ENCODE measurements around the gene MEGF8. TPM values are rescaled to one million over a fixed set of nuclear protein-coding genes. Genes with fewer than 3 reads are reported as not detected.

The MEGF8 gene
- total and polyA plus RNA-seq, 2 of the 13 experiments (the other 11 are each of a cell fraction or from before 2014, with no cell fraction given) = 4.0 to 8.8 TPM

Small RNA genes lying within 50 kb of the gene (microRNA-seq; reads per million reads assigned to microRNA genes)
- gene MIR8077 = not detected

Small RNA genes lying within 50 kb of the gene (small RNA-seq; reads per million reads assigned to genes)
- 0 reads per million in 3 experiments for gene MIR8077 (ENCODE audit: insufficient read depth in 2 of 3, insufficient read length in 3 of 3, low read depth in 2 of 3, low replicate concordance in 1 of 3)

Other genes starting within 250 kb of the MEGF8 start
- gene ZNF574, start 249.5 kb upstream of the MEGF8 start, total RNA-seq (2016; rRNA removed; fragmentation: Illumina TruSeq; extraction: Trizol) = 7.9 and 8.2 TPM in 2 replicates
- 7.7 and 9.5 TPM in 2 replicates for gene ZNF574, start 249.5 kb upstream of the MEGF8 start, polyA plus RNA-seq (2011; rRNA removed)
- 0.03 and 0.09 TPM in 2 replicates for gene POU2F2, start 193.2 kb upstream of the MEGF8 start, total RNA-seq (2016; rRNA removed; fragmentation: Illumina TruSeq; extraction: Trizol)
- 0.17 and 0.25 TPM in 2 replicates for gene POU2F2, start 193.2 kb upstream of the MEGF8 start, polyA plus RNA-seq (2011; rRNA removed)
- 14.7 and 19.2 TPM in 2 replicates for gene DEDD2, start 108.0 kb upstream of the MEGF8 start, total RNA-seq (2016; rRNA removed; fragmentation: Illumina TruSeq; extraction: Trizol)
- 24.7 and 26.1 TPM in 2 replicates for gene DEDD2, start 108.0 kb upstream of the MEGF8 start, polyA plus RNA-seq (2011; rRNA removed)
- 8.4 and 8.5 TPM in 2 replicates for gene ZNF526, start 105.3 kb upstream of the MEGF8 start, total RNA-seq (2016; rRNA removed; fragmentation: Illumina TruSeq; extraction: Trizol)
- 3.3 and 4.3 TPM in 2 replicates for gene ZNF526, start 105.3 kb upstream of the MEGF8 start, polyA plus RNA-seq (2011; rRNA removed)
- gene GSK3A, start 83.0 kb upstream of the MEGF8 start, total RNA-seq (2016; rRNA removed; fragmentation: Illumina TruSeq; extraction: Trizol) = 14.8 and 16.9 TPM in 2 replicates
- 52.5 and 56.5 TPM in 2 replicates for gene GSK3A, start 83.0 kb upstream of the MEGF8 start, polyA plus RNA-seq (2011; rRNA removed)
- gene ERF, start 70.5 kb upstream of the MEGF8 start, total RNA-seq (2016; rRNA removed; fragmentation: Illumina TruSeq; extraction: Trizol) = 43.2 and 67.1 TPM in 2 replicates
- gene ERF, start 70.5 kb upstream of the MEGF8 start, polyA plus RNA-seq (2011; rRNA removed) = 62.5 and 69.9 TPM in 2 replicates
- 5.4 and 8.0 TPM in 2 replicates for gene CIC, start 56.4 kb upstream of the MEGF8 start, total RNA-seq (2016; rRNA removed; fragmentation: Illumina TruSeq; extraction: Trizol)
- gene CIC, start 56.4 kb upstream of the MEGF8 start, polyA plus RNA-seq (2011; rRNA removed) = 5.9 and 8.3 TPM in 2 replicates
- 0.33 and 0.38 TPM in 2 replicates for gene PRR19, start 23.5 kb upstream of the MEGF8 start, total RNA-seq (2016; rRNA removed; fragmentation: Illumina TruSeq; extraction: Trizol)
- gene PRR19, start 23.5 kb upstream of the MEGF8 start, polyA plus RNA-seq (2011; rRNA removed) = 0.21 and 0.26 TPM in 2 replicates
- gene PAFAH1B3, start 23.0 kb upstream of the MEGF8 start, total RNA-seq (2016; rRNA removed; fragmentation: Illumina TruSeq; extraction: Trizol) = 58.0 and 58.6 TPM in 2 replicates
- 27.4 and 31.2 TPM in 2 replicates for gene PAFAH1B3, start 23.0 kb upstream of the MEGF8 start, polyA plus RNA-seq (2011; rRNA removed)
- gene TMEM145, start 12.3 kb upstream of the MEGF8 start, total RNA-seq (2016; rRNA removed; fragmentation: Illumina TruSeq; extraction: Trizol) = 0.07 TPM in 1 of 2 replicates, not detected in the other
- 5.1 and 5.5 TPM in 2 replicates for gene TMEM145, start 12.3 kb upstream of the MEGF8 start, polyA plus RNA-seq (2011; rRNA removed)
- gene CNFN, start 64.7 kb downstream of the MEGF8 start, total RNA-seq (2016; rRNA removed; fragmentation: Illumina TruSeq; extraction: Trizol) = 0.35 TPM in 1 of 2 replicates, not detected in the other
- gene CNFN, start 64.7 kb downstream of the MEGF8 start, polyA plus RNA-seq (2011; rRNA removed) = 1.0 and 1.1 TPM in 2 replicates
- gene LIPE, start 101.8 kb downstream of the MEGF8 start, total RNA-seq (2016; rRNA removed; fragmentation: Illumina TruSeq; extraction: Trizol) = not detected in 2 replicates
- gene LIPE, start 101.8 kb downstream of the MEGF8 start, polyA plus RNA-seq (2011; rRNA removed) = 0.20 TPM in 1 of 2 replicates, not detected in the other
- not detected in 2 replicates for gene CXCL17, start 117.3 kb downstream of the MEGF8 start, total RNA-seq (2016; rRNA removed; fragmentation: Illumina TruSeq; extraction: Trizol)
- gene CXCL17, start 117.3 kb downstream of the MEGF8 start, polyA plus RNA-seq (2011; rRNA removed) = 0.10 and 0.12 TPM in 2 replicates
- 9.6 and 13.5 TPM in 2 replicates for gene CEACAM1, start 202.8 kb downstream of the MEGF8 start, total RNA-seq (2016; rRNA removed; fragmentation: Illumina TruSeq; extraction: Trizol)
- gene CEACAM1, start 202.8 kb downstream of the MEGF8 start, polyA plus RNA-seq (2011; rRNA removed) = 272 and 332 TPM in 2 replicates